Erythroblast (primary cell): ENCODE data around the gene CDC42BPG.

Experiments
- GATA1 ChIP-seq: IDR thresholded peaks from 2 replicates; pipeline ENCODE4 v1.6.1; 2011; ENCODE audit warnings: low read depth, mild to moderate bottlenecking, control low read depth, low read length, moderate library complexity
- POLR2A ChIP-seq: IDR thresholded peaks from 2 replicates; pipeline ENCODE4 v1.6.1; 2011; ENCODE audit warnings: mild to moderate bottlenecking, low read length

DNA sequence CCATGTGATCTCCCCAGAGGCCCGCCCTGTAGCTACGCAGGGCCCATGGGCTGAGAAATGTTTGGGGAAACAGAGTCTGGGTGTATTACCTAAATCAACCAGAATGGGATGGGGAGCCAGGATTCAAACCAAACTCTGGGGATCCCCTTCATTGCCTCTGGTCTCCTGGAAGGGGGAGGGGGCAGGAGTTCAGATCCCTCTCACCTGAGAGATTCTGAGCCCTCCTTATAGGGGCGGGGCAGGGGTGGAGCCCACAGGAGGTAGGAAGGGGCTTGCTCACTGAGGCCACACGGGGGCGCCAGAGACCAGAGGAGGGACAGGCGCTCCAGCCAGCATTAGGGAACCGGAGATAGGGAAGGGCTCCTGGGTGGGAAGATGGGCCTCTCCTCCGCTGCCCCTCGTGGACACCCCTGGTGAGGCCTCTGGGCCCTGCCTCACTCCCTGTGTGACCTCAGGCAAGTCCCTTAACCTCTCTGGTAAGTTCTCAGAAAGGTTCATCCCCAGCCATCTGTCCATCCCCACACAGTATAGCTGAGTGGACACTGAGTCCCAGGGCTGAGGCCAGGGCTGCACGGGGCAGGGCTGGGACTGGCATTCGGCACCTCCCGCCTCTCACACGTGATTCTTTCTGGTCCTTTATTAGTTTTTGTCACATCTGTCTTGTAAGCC lies 2.7 kb upstream of the CDC42BPG start:
- no peak for TF ChIP-seq POLR2A
- no peak for TF ChIP-seq GATA1
